Duodenal mucosa (tissue), 2 donors: ENCODE results near the gene BID.
"Not testable (repeated sequence)": the region's sequence is repeated elsewhere in the genome, so short reads cannot be mapped to it uniquely, and the experiment has no call there.

Source experiments
- H3K27ac ChIP-seq: one replicate; pipeline ENCODE4 v1.7.0; 2013; ENCODE audit warnings: low read depth, low read length
- H3K27me3 ChIP-seq, 2 donors: one replicate each; pipeline ENCODE4 v1.7.0; 2013; ENCODE audit warnings: low read length in 2 of 2, control low read depth in 1 of 2; ENCODE audit not compliant: insufficient read depth in 2 of 2, control insufficient read depth in 1 of 2
- H3K36me3 ChIP-seq, 2 donors: one replicate each; pipeline ENCODE4 v1.7.0; 2013; ENCODE audit warnings: low read length in 2 of 2, control low read depth in 1 of 2; ENCODE audit not compliant: insufficient read depth in 2 of 2, control insufficient read depth in 1 of 2
- H3K4me1 ChIP-seq, 2 donors: one replicate each; pipeline ENCODE4 v1.7.0; 2013; ENCODE audit warnings: low read length in 2 of 2, control low read depth in 1 of 2; ENCODE audit not compliant: insufficient read depth in 2 of 2, control insufficient read depth in 1 of 2
- H3K4me3 ChIP-seq, 2 donors: one replicate each; pipeline ENCODE4 v1.7.0; 2013; ENCODE audit warnings: low read length in 2 of 2, low read depth in 1 of 2
- H3K9ac ChIP-seq, 2 donors: one replicate each; pipeline ENCODE4 v1.7.0; 2013; ENCODE audit warnings: low read length in 2 of 2, low read depth in 1 of 2
- H3K9me3 ChIP-seq, 2 donors: one replicate each; pipeline ENCODE4 v1.7.0; 2013; ENCODE audit warnings: low read length in 2 of 2, control low read depth in 1 of 2; ENCODE audit not compliant: control insufficient read depth in 1 of 2

BID gene

DNA sequence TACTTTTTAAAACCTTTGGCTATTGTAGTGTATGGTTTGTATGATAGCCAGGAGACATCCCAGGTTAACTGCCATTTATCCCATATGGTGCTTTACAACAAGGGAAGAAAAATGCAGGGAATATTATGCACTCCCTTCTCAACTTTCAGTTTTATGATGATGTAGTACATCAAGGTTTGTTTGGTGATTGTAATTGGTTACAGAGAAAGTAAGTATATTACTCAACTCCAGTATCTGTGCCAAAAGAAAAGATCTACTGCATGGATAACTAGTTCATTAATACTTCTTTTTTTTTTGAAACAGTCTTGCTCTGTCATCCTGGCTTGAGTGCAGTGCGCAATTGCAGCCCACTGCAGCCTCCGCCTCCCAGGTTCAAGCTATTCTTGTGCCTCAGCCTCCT lies 70.5 kb downstream of the BID start:
- Histone ChIP-seq H3K9me3 (no peaks in the 10 kb centered on the region), H3K4me1 (peaks cover 6% of the 10 kb centered on the region in 2 donors), H3K4me3 (no peak overlapping the region), H3K27me3 (no peaks in the 10 kb centered on the region), H3K9ac (no peak overlapping the region), H3K36me3 (peaks cover 4 to 25% of the 10 kb centered on the region in 2 donors), H3K27ac (no peak overlapping the region)

GRCh38 chr22:17700778-17701177 lies 73.5 kb downstream of the BID start:
- H3K4me3 ChIP-seq, result no peak overlapping the region
- H3K27me3 ChIP-seq, result no peaks in the 10 kb centered on the region
- no peaks in the 10 kb centered on the region for H3K9me3 ChIP-seq
- H3K27ac ChIP-seq, result no peak overlapping the region
- peaks cover 9 to 36% of the 10 kb centered on the region in 2 donors for H3K36me3 ChIP-seq
- H3K9ac ChIP-seq, result no peak overlapping the region
- H3K4me1 ChIP-seq, result peaks cover 0 to under 1% of the 10 kb centered on the region in 2 donors

DNA sequence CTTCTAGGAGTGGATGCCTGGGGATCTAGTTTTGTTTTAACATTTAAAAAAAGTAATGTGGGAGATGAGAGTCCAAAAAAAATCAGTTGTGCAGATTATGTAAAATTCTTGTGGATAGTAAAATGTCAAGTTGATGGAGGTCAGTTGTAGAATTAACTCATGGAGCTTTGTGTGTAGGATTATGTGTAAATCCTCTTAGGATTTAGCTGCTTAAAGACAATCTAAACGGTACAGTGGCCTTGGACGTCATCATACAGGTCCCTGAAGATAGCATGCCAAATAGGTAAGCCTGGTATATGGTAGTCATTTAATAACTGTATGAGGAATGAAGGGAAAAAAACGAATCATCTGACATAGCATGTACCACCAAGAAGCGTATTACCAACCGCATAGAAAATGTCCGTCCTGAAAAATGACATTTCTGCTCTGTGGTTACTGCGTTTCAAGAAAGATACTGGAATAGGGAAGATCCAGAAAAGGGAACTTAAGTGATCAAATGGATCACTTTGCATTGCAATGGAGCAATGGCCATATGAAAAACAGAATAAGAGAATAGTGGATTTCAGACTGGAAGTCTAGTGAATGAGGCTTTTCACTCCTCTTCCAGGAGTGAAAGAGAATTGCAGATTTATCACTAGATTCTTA lies 74.5 kb downstream of the BID start:
- H3K27me3 ChIP-seq, result no peaks in the 10 kb centered on the region
- no peak overlapping the region for H3K9ac ChIP-seq
- H3K27ac ChIP-seq, result no peak overlapping the region
- H3K4me1 ChIP-seq, result no peaks in the 10 kb centered on the region
- peaks cover 10 to 42% of the 10 kb centered on the region in 2 donors for H3K36me3 ChIP-seq
- no peaks in the 10 kb centered on the region for H3K9me3 ChIP-seq
- no peak overlapping the region for H3K4me3 ChIP-seq

GRCh38 chr22:17698948-17699347 lies 75.3 kb downstream of the BID start:
- Histone ChIP-seq H3K9me3 (no peaks in the 10 kb centered on the region), H3K4me3 (no peak overlapping the region), H3K36me3 (peaks cover 10 to 42% of the 10 kb centered on the region in 2 donors), H3K27me3 (no peaks in the 10 kb centered on the region), H3K4me1 (no peaks in the 10 kb centered on the region), H3K27ac (no peak overlapping the region), H3K9ac (no peak overlapping the region)

GRCh38 chr22:17698276-17698675 lies 76.0 kb downstream of the BID start:
- not testable (repeated sequence) for H3K27me3 ChIP-seq, H3K4me1 ChIP-seq, H3K9me3 ChIP-seq, H3K4me3 ChIP-seq, H3K9ac ChIP-seq, H3K27ac ChIP-seq
- peaks cover 10 to 36% of the 10 kb centered on the region in 2 donors for H3K36me3 ChIP-seq

- H3K9ac ChIP-seq, H3K27ac ChIP-seq, H3K4me1 ChIP-seq, H3K27me3 ChIP-seq, H3K9me3 ChIP-seq, H3K4me3 ChIP-seq: not testable (repeated sequence)
- H3K36me3 ChIP-seq, result peaks cover 13 to 32% of the 10 kb centered on the region in 2 donors
These were observed 77.1 kb downstream of the BID start for GRCh38 chr22:17697196-17697595.

DNA sequence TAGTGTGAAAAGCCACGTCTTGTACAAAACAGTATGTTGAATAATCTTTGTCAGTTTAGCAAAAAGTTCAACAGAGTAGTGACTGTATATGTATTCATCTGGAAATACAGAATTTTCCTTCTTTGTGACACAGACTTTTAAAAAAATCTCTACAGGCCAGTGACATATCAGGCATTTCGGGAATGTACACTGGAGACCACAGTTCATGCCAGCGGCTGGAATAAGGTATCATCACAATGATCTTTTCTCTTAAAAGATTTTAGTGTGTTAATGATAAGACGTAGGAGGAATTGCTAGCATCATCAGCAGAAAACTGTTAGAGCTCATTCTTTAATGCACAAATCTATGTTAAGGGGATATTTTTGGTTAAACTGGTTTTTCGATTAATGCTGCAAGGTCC lies 78.3 kb downstream of the BID start:
- Histone ChIP-seq H3K4me1 (no peaks in the 10 kb centered on the region), H3K9me3 (no peaks in the 10 kb centered on the region), H3K9ac (no peak overlapping the region), H3K36me3 (peaks cover 14 to 30% of the 10 kb centered on the region in 2 donors), H3K27ac (no peak overlapping the region), H3K4me3 (no peak overlapping the region), H3K27me3 (no peaks in the 10 kb centered on the region)

DNA sequence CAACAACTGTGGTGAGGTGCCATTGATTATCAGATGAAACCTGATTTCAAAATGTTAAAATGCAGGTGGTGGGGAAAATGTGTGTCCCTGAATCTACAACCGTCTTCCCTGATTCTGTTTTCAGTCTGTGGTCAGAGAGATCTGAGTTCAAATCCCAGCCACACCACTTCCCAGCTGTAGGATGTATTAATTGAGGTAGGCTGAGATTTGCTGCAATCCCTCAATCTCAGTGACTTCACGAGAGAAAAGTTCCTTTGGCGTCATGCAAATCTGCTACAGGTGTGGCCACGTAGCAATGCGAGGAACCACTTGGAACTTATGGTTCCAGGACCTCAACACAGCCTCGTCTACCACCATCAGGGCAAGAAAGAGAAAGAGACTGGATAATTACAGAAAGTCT lies 79.5 kb downstream of the BID start:
- Histone ChIP-seq H3K9me3 (no peaks in the 10 kb centered on the region), H3K4me1 (no peaks in the 10 kb centered on the region), H3K9ac (no peak overlapping the region), H3K4me3 (no peak overlapping the region), H3K27me3 (no peaks in the 10 kb centered on the region), H3K27ac (no peak overlapping the region), H3K36me3 (peaks cover 11 to 29% of the 10 kb centered on the region in 2 donors)

GRCh38 chr22:17694193-17694592 lies 80.1 kb downstream of the BID start:
- Histone ChIP-seq H3K4me3 (no peak overlapping the region), H3K36me3 (peaks cover 11 to 27% of the 10 kb centered on the region in 2 donors), H3K9ac (no peak overlapping the region), H3K27me3 (no peaks in the 10 kb centered on the region), H3K4me1 (no peaks in the 10 kb centered on the region), H3K9me3 (no peaks in the 10 kb centered on the region), H3K27ac (no peak overlapping the region)

GRCh38 chr22:17692841-17693240 lies 81.4 kb downstream of the BID start:
- no peak overlapping the region for H3K27ac ChIP-seq
- H3K4me3 ChIP-seq, result no peak overlapping the region
- no peaks in the 10 kb centered on the region for H3K27me3 ChIP-seq
- H3K36me3 ChIP-seq, result peaks cover 11 to 23% of the 10 kb centered on the region in 2 donors
- peaks cover 2 to 4% of the 10 kb centered on the region in 2 donors for H3K4me1 ChIP-seq
- H3K9ac ChIP-seq, result no peak overlapping the region
- no peaks in the 10 kb centered on the region for H3K9me3 ChIP-seq
